ENCODE measurements around the gene ITGB5. TPM values are rescaled to one million over a fixed set of nuclear protein-coding genes. Genes with fewer than 3 reads are reported as not detected.
A peak's percentile ranks its signal among the peaks of the same experiment; 100 is the strongest.
"Not testable (repeated sequence)": the region's sequence is repeated elsewhere in the genome, so short reads cannot be mapped to it uniquely, and the experiment has no call there.

ITGB5 gene
- total RNA-seq, 1 experiment from 2014 or later = 132 TPM

DNA sequence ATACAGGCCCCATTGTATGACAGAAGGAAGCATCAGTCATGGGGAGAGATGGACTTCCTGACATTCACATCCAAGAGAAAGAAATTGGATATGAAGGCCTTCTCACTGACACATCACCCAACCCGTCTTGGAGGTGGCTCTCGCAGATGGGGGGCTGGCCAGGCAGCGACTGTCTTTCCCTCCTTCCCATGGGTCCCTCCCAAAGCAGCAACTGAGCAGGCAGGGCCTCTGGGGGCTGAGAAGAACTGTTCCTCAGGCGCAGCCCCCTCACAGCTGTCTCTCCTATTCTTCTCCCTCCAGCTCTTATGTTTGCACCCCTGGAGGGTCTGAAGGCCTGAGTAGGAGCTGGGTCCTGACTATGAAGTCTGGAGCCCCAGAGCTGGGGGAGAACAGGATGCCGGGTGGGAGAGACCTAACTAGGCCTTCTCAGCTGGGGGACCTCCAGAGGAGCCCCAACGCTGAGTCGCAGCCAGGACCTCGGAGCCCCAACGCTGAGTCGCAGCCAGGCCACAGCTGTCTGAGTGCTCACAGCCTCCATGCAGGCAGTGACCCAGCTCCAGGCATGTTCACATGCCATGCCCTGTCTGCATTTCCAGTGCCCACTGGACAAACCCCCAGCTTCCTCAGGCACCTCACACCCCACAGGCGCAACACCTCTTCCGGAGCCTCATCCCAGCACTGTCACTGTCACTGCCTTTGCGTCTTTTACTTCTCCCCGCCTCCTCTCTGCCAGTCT, 127.3 kb downstream of the ITGB5 start:
- no peaks in the 10 kb centered on the region for H3K27me3 Mint-ChIP-seq (ENCODE audit: insufficient read depth, unreplicated experiment)
- H3K27ac Mint-ChIP-seq (ENCODE audit: unreplicated experiment) = no peak overlapping the region
- Histone ChIP-seq H3K27me3 (replicated peaks; ENCODE audit: control insufficient read depth, insufficient read depth, low read length) (no peaks in the 10 kb centered on the region), H3K4me1 (peaks cover 9% of the 10 kb centered on the region), H3K4me3 (ENCODE audit: low read depth, low read length) (no peak overlapping the region), H3K9me3 (no peaks in the 10 kb centered on the region), H3K36me3 (ENCODE audit: control insufficient read depth, insufficient read depth, low read length) (peaks cover 3% of the 10 kb centered on the region; the same call in 1 of the 2 replicates)
- CTCF ChIA-PET = interaction anchor here (1.0 to 1.8 kb wide), 4 partner anchors 26 to 200 kb away, joined by 3 to 26 read pairs (median 6); no protein-coding TSS in a partner anchor
- H3K4me3 Mint-ChIP-seq (ENCODE audit: unreplicated experiment) = no peak overlapping the region
- POLR2A ChIA-PET = no interaction called here
- intact Hi-C loops (cut with micrococcal nuclease; ENCODE audit: unreplicated experiment) = loop anchor here (5.0 kb wide), 5 partner anchors 77 to 822 kb away; partner anchors contain the start of gene ITGB5
- DNase-seq = no peak
- peaks cover 20% of the 10 kb centered on the region for H3K36me3 Mint-ChIP-seq (ENCODE audit: insufficient read depth, unreplicated experiment)
- BruUV-seq (replicated peaks) = no TSS peak
- H3K9me3 Mint-ChIP-seq (ENCODE audit: unreplicated experiment) = no peaks in the 10 kb centered on the region
- peaks cover 21% of the 10 kb centered on the region for H3K4me1 Mint-ChIP-seq (ENCODE audit: low read depth, unreplicated experiment)
- TF ChIP-seq, protein P1, sequence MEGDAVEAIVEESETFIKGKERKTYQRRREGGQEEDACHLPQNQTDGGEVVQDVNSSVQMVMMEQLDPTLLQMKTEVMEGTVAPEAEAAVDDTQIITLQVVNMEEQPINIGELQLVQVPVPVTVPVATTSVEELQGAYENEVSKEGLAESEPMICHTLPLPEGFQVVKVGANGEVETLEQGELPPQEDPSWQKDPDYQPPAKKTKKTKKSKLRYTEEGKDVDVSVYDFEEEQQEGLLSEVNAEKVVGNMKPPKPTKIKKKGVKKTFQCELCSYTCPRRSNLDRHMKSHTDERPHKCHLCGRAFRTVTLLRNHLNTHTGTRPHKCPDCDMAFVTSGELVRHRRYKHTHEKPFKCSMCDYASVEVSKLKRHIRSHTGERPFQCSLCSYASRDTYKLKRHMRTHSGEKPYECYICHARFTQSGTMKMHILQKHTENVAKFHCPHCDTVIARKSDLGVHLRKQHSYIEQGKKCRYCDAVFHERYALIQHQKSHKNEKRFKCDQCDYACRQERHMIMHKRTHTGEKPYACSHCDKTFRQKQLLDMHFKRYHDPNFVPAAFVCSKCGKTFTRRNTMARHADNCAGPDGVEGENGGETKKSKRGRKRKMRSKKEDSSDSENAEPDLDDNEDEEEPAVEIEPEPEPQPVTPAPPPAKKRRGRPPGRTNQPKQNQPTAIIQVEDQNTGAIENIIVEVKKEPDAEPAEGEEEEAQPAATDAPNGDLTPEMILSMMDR (IDR thresholded peaks at IDR 0.05; ENCODE audit: insufficient read depth in 1 of 2, low read depth in 1 of 2, low read length in 1 of 2, severe bottlenecking in 1 of 2, unreplicated experiment in 1 of 2) = no peak

- Mint-ChIP-seq H3K4me3 (ENCODE audit: unreplicated experiment) (no peak overlapping the region), H3K27ac (ENCODE audit: unreplicated experiment) (no peak overlapping the region), H3K36me3 (ENCODE audit: insufficient read depth, unreplicated experiment) (peaks cover 17% of the 10 kb centered on the region), H3K27me3 (ENCODE audit: insufficient read depth, unreplicated experiment) (no peaks in the 10 kb centered on the region), H3K4me1 (ENCODE audit: low read depth, unreplicated experiment) (peaks cover 21% of the 10 kb centered on the region), H3K9me3 (ENCODE audit: unreplicated experiment) (no peaks in the 10 kb centered on the region)
- Histone ChIP-seq H3K4me1 (peaks cover 9% of the 10 kb centered on the region), H3K9me3 (no peaks in the 10 kb centered on the region), H3K4me3 (ENCODE audit: low read depth, low read length) (no peak overlapping the region), H3K36me3 (ENCODE audit: control insufficient read depth, insufficient read depth, low read length) (peaks cover 3% of the 10 kb centered on the region; the same call in 1 of the 2 replicates), H3K27me3 (replicated peaks; ENCODE audit: control insufficient read depth, insufficient read depth, low read length) (no peaks in the 10 kb centered on the region)
- ChIA-PET POLR2A (no interaction called here), CTCF (interaction anchor here (1.0 to 1.3 kb wide), 2 partner anchors 142 to 199 kb away, joined by 3 read pairs; no protein-coding TSS in a partner anchor)
- intact Hi-C loops (cut with micrococcal nuclease; ENCODE audit: unreplicated experiment) = no loop called here
- DNase-seq = no peak
- BruUV-seq (replicated peaks) = no TSS peak
- TF ChIP-seq, protein P1 (IDR thresholded peaks at IDR 0.05; ENCODE audit: insufficient read depth in 1 of 2, low read depth in 1 of 2, low read length in 1 of 2, severe bottlenecking in 1 of 2, unreplicated experiment in 1 of 2) = no peak
These were observed 128.1 kb downstream of the ITGB5 start for GRCh38 chr3:124758851-124759635.

- Mint-ChIP-seq H3K27ac (ENCODE audit: unreplicated experiment) (peak overlapping the region; percentile 30), H3K36me3 (ENCODE audit: insufficient read depth, unreplicated experiment) (peaks cover 15% of the 10 kb centered on the region), H3K4me1 (ENCODE audit: low read depth, unreplicated experiment) (peaks cover 20% of the 10 kb centered on the region)
- H3K4me1 ChIP-seq; BruUV-seq (replicated peaks); H3K4me3 Mint-ChIP-seq (ENCODE audit: unreplicated experiment); H3K4me3 ChIP-seq (ENCODE audit: low read depth, low read length); intact Hi-C loops (cut with micrococcal nuclease; ENCODE audit: unreplicated experiment); H3K27me3 Mint-ChIP-seq (ENCODE audit: insufficient read depth, unreplicated experiment); H3K9me3 ChIP-seq; POLR2A ChIA-PET; H3K27me3 ChIP-seq (replicated peaks; ENCODE audit: control insufficient read depth, insufficient read depth, low read length); CTCF ChIA-PET; DNase-seq; H3K9me3 Mint-ChIP-seq (ENCODE audit: unreplicated experiment); H3K36me3 ChIP-seq (ENCODE audit: control insufficient read depth, insufficient read depth, low read length): not testable (repeated sequence)
These were observed 129.2 kb downstream of the ITGB5 start for GRCh38 chr3:124757926-124758325.

All from Caco-2 (cell line).